HG02938 (cell line): Measurements from ENCODE around the gene MYBPHL.

ENCODE experiments used
- ATAC-seq: cut with Tn5 transposase; IDR thresholded peaks from one replicate; pipeline ENCODE4 v1.9.1; 2021; ENCODE audit warnings: mild to moderate bottlenecking, moderate library complexity; ENCODE audit not compliant: unreplicated experiment

Gene MYBPHL

GRCh38 chr1:109253803-109254620 is 52.8 kb downstream of the MYBPHL start:
- ATAC-seq, result no peak

GRCh38 chr1:109252893-109253802 is 53.7 kb downstream of the MYBPHL start:
- ATAC-seq, result no peak

GRCh38 chr1:109252167-109252892 is 54.5 kb downstream of the MYBPHL start:
- no peak for ATAC-seq

GRCh38 chr1:109251277-109252166 is 55.3 kb downstream of the MYBPHL start:
- no peak for ATAC-seq

- no peak for ATAC-seq
Observed at GRCh38 chr1:109250454-109251276, 56.1 kb downstream of the MYBPHL start.

GRCh38 chr1:109249654-109250401 is 57.0 kb downstream of the MYBPHL start:
- peak; percentile 26 for ATAC-seq

GRCh38 chr1:109248797-109249629 is 57.8 kb downstream of the MYBPHL start, which contains the start of gene CELSR2:
TSS of gene CELSR2 (plus strand) at chr1:109249539. CDS start at chr1:109250080, 541 bp downstream.
- ATAC-seq, result peak; percentile 75

GRCh38 chr1:109248444-109248796 is 58.4 kb downstream of the MYBPHL start:
- ATAC-seq, result no peak

GRCh38 chr1:109247401-109248365 is 59.1 kb downstream of the MYBPHL start:
- ATAC-seq, result no peak

GRCh38 chr1:109246141-109246551 is 60.7 kb downstream of the MYBPHL start:
- ATAC-seq, result no peak

- no peak for ATAC-seq
Observed at GRCh38 chr1:109243860-109244552, 62.8 kb downstream of the MYBPHL start.

GRCh38 chr1:109243221-109243620 is 63.6 kb downstream of the MYBPHL start:
- ATAC-seq, result no peak

- ATAC-seq, result no peak
Observed at GRCh38 chr1:109242387-109242786, 64.4 kb downstream of the MYBPHL start.
